GM18951 (cell line): Measurements from ENCODE around the gene ZNF511.

Experiments
- POLR2A ChIP-seq: IDR thresholded peaks from 4 replicates; pipeline ENCODE4 v1.6.1; 2011; ENCODE audit warnings: mild to moderate bottlenecking; ENCODE audit not compliant: insufficient read length, insufficient read depth; ENCODE audit errors: extremely low read depth
- in situ Hi-C: fragments of 300-500 bp; cut with MboI; formaldehyde crosslinking; loops from one replicate; pipeline ENCODE4 v1.12.0; 2022; ENCODE audit warnings: low sequenced_read_pairs, mixed read lengths, inconsistent platforms; ENCODE audit not compliant: unreplicated experiment

ZNF511 gene

DNA sequence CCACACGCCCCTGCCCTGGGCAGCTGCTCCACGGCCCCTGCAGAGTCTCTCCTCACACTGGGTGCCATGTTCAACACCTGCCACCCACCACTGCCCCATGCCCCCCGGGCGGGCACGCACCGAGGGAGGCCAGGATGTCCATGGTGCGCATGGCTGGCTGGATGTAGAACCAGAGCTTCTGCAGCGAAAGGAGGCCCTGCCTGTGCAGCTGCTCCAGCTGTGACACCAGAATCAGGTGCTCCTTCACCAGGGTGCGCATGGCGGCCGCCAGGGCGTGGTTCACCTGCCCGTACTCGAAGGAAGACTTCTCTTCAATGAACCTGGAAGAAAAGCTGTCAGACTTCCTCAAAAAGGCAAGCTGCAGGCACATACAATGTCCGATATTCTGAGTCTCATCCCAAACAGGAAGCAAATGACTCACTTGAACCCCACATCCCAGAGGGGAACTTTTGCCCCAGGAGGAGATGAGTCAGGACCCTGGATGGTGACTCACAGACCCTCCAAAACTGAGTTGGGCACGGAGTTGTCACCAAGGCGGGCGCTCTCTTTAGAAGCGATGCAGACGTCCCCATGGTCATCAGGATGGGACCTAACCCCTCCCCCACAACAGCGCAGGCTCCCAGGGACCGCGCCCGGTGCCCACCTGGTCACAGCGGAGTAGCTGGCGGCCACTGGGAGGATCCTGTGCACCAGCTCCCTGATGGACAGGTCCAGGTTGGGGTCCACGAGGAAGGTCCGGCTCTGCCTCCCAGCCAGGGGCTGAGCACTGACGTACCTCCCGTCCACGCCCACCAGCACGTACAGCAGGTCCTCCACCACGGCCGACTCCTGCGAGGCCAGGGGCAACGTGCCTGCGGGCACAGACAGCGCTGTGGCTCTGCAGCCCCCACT is 15.6 kb upstream of the ZNF511 start:
- no peak for TF ChIP-seq POLR2A
- in situ Hi-C loops, result no loop called here

DNA sequence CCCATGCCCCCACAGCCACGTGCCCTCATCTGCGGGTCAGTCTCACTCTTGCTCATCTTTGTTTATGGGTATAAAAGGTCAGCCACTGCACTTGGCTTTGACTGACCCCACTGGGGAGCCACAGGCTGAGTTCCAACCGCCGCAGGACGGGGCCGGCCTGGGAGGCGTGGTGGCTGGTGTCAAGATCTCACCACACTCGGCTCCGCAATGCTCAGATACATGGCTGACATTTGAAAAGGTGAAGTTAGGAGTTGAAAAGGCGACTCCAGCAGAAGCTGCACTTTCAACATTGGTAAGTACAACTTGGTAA is 14.9 kb upstream of the ZNF511 start:
- TF ChIP-seq POLR2A, result no peak
- in situ Hi-C loops, result no loop called here

DNA sequence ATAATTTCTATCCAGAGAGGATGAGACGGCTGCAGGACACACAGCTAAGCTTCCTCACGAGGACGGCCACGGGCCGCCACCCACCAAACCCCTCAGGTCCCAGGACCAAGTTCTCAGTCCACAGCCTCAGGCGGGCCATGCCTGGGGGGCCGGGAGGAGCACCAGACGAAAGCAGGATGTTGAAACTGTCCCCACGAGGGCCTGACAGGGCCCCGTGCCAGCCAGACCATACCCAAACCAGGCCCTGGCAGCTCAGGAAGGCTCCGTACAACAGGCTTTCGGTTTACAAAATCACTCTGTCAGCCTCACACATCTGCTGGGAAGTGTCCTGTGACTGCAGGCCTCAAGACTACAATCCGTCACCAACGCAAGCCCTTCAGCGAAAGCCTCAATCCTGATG is 14.5 kb upstream of the ZNF511 start:
- in situ Hi-C loops, result no loop called here
- TF ChIP-seq POLR2A, result no peak

DNA sequence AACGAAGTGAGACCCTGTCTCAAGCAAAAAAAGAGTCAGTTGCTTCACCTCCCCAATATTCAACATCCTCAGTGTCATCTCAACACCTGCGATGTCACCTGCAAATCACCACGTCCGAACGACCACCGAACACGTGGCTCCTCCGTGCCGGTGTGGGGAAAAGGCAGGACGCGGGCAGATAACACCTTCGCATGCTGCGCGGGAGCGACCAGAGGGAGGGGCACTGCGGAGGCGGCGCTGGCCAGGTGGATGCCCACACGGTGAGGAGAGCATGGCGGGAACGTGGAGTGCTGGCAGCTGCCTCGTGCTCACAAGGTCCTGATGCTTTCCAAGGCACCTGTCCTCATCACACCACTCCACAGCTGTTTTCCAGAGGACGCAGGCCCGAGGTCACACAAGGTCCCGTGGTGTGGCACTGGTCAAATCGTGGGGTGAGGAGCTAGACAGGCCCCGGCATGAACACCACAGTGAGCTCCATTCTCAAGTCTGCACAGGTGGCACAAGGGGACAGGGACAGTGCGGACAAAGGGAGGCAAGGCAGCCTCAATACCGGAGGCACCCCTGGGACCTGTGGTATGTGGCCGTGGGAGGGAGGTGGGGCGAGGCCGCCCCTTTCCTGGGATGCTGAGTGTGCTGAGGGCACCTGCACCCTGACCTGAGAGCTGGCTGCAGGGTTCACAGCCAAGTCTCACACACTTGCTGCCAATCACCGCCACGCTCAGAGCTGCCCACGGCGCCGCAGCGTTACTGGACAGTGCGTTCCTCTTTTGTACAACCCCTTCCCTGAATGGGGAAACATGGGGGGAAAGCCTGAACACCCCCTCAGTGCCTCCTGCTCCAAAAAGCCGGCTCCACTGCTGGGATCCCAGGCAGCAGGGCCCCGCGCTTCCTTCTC is 13.0 kb upstream of the ZNF511 start:
- no peak for TF ChIP-seq POLR2A
- in situ Hi-C loops, result no loop called here

DNA sequence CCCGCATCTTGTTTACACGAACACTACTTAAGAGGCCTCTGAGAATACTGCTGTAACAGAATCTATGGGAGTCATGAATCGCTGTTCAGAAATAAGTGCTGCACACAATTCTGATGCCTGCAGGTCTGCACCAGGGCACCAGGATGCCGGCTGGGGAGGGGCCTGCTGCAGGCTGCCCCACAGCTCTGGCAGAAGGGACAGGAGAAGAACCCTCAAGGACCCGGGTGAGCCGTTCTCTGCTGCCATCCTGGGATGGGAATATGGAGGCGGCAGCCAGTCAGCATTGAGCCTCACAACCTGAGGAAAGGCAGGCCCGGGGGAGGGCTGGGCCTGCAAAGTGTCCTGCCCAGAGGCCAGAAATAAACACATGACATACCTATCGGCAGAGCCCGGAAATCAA is 11.2 kb upstream of the ZNF511 start:
- TF ChIP-seq POLR2A, result no peak
- in situ Hi-C loops, result no loop called here

DNA sequence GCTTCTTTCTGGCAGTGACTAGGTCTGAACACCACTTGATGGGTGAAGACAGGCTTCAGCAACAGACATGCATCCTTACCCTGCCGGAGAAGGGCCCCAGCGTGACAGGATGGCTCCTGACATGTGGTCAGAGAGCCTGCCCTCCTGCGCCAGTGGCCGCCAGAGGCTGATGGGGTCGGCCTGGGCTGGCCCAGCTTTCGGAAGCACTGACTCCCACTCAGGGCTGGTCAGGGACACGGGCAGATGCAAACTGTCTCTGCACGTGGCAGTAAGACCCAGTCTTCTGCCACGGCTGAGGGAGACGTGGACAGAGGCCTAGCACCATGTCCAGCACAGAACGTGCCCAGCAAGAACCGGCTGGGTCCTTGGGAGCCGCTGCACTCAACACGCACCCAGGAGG is 10.2 kb upstream of the ZNF511 start:
- in situ Hi-C loops, result no loop called here
- TF ChIP-seq POLR2A, result no peak

DNA sequence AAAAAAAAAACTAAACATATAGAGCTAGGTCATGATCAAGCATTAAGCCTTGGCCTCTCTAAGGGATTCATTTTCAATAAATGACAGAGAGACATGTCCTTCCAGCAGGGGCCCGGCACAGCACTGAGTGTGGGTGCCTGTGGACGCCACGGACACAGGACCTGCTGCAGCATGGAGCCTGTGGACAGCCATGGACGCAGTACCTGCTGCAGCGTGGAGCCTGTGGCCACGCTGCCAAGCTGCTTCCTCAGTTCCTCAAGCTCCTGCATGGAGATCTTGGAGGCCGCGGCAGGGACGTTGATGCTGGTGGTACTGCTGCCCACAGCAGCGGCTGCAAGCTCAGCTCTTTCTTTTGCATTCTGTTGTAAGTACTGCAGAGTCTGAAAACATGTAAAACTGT is 9.5 kb upstream of the ZNF511 start:
- in situ Hi-C loops, result no loop called here
- TF ChIP-seq POLR2A, result no peak

DNA sequence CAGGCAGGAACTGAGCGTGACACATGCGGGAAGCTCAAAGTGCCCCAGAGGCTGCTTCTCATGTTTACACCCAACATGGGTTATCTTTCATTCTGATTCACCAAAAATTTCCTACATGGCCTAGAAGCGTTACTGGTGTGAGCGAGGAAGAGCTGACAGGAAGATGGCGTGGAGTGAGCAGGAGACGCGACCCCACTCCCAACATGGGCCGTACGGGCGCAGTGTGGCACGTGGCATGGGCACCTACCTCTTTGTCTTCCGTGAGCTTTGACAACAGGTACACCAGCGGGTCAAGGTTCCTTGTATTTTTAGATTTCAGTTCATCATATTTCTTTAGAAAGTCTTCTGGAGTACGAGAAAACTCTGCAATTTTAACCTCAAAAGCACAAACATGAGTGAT is 9.0 kb upstream of the ZNF511 start:
- in situ Hi-C loops, result no loop called here
- no peak for TF ChIP-seq POLR2A

DNA sequence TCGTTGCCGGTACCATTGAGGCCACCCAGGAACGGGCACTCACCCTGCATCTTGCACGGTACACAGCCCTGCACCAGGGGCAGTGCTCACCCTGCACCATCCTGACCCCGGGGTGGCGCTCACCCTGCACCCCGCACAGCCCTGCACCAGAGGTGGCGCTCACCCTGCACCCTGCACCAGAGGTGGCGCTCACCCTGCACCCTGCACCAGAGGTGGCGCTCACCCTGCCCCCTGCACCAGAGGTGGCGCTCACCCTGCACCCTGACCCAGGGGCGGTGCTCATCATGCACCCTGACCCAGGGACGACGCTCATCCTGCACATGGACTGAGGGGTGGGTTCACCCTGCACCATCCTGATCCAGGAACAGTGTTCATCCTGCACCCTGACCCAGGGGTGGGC is 6.5 kb upstream of the ZNF511 start:
- in situ Hi-C loops, result no loop called here
- TF ChIP-seq POLR2A, result no peak

DNA sequence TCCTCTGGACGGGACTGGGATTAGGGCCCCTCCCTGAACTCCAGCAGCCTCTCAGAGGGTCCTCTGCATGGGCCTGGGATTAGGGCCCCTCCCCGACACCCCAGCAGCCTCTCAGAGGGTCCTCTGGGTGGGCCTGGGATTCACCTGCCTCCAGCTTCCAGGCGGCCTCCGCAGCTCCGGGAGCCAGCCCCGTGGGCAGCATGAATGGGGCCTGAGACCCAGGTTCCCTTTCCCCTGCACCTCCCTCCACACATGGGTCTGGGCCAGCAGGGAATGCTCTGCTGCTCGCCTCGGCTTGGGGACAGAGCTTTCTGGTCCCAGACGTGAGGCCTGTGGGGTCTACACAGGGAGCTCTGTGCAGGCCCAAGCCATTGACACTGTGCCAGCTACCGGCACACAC is 5.5 kb upstream of the ZNF511 start:
- TF ChIP-seq POLR2A, result no peak
- in situ Hi-C loops, result no loop called here

DNA sequence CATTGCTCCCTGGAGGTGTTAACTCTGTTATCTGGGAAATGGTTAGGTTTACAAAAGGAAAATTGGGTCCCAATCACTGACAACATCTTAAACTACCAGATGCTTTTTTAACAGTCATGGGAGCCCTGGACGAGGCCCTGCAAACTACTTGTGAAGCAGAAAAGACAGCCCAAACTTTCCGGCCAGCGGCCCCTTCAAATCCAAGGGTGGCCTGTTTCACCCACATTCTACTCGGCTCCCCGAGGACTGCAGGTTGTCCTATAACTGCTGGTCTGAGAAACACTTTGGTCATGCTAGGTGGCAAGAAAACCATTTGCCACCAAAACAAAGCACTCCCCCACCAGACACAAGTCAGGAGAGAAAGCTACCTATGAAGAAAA is 2.6 kb upstream of the ZNF511 start:
- no peak for TF ChIP-seq POLR2A
- in situ Hi-C loops, result no loop called here

DNA sequence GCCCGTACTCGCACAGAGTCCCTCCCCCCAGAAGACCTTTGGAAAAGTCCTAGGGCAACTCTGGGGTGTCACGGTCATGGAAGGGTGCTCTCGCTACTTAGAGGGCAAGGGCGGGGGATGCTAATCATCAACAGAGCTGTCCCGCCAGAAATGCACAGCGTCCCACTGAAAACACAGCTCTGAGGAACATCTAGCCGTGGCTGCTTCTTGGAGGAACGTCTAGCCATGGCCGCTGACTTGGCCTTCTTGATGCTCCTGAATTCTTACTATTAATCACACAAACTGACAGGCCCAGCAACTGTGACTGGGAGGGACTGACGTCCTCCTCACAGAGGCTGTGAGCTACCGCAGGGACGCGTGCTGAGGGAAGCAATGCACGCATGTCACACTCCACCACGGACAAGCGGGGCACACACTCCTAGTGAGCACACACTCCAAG is 1.8 kb upstream of the ZNF511 start:
- in situ Hi-C loops, result no loop called here
- no peak for TF ChIP-seq POLR2A

DNA sequence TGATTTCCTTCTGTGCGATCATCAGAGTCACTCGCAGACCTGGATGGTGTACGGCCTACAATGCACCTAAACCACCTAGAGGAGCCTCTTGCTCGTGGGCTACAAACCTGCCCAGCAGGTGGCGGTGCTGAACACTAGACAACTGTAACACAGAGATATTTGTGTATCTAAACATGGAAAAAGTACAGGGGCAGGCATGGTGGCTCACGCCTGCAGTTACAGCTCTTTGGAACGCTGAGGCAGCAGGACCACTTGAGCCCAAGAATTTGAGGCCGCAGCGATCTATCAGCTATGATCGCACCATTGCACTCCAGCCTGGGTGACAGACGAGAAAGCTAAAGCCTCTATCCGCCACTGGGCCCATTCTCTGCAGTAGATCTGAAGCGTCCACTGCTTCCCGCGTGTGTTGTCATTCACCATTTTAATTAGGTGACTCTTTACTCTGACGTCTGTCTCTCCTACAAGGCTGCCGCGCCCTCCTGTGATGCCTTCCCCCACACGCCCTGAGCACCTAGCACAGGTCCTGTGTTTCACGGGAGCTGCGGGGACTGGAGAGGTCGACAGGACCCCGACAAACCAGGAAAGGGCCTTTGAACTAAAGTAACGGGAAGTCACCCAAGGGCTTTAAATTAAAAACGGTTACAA is 816 bp upstream of the ZNF511 start:
- in situ Hi-C loops, result no loop called here
- TF ChIP-seq POLR2A, result no peak
